ENCODE measurements around the gene KDM1A.
A peak's percentile ranks its signal among the peaks of the same experiment; 100 is the strongest.

The KDM1A gene

GRCh38 chr1:23110391-23110790, 91.1 kb downstream of the KDM1A start:
- DNase-seq (ENCODE audit: low read depth) = no peak

GRCh38 chr1:23111600-23112535, 92.6 kb downstream of the KDM1A start:
- DNase-seq (ENCODE audit: low read depth) = no peak

GRCh38 chr1:23114424-23115079, 95.3 kb downstream of the KDM1A start:
- DNase-seq (ENCODE audit: low read depth) = no peak

GRCh38 chr1:23116216-23116836, 97.1 kb downstream of the KDM1A start:
- no peak for DNase-seq (ENCODE audit: low read depth)

- no peak for DNase-seq (ENCODE audit: low read depth)
These were observed 97.8 kb downstream of the KDM1A start for GRCh38 chr1:23116921-23117699.

- DNase-seq (ENCODE audit: low read depth) = no peak
These were observed 99.1 kb downstream of the KDM1A start for GRCh38 chr1:23118407-23118806.

- DNase-seq (ENCODE audit: low read depth) = peak; percentile 24
These were observed 99.9 kb downstream of the KDM1A start for GRCh38 chr1:23118957-23119792.

- no peak for DNase-seq (ENCODE audit: low read depth)
These were observed 101.1 kb downstream of the KDM1A start for GRCh38 chr1:23120383-23120782.

- no peak for DNase-seq (ENCODE audit: low read depth)
These were observed 102.9 kb downstream of the KDM1A start for GRCh38 chr1:23122023-23122748.

- no peak for DNase-seq (ENCODE audit: low read depth)
These were observed 103.5 kb downstream of the KDM1A start for GRCh38 chr1:23122796-23123195.

- no peak for DNase-seq (ENCODE audit: low read depth)
These were observed 104.3 kb downstream of the KDM1A start for GRCh38 chr1:23123528-23123927.

- no peak for DNase-seq (ENCODE audit: low read depth)
These were observed 105.2 kb downstream of the KDM1A start for GRCh38 chr1:23124259-23125026.

- DNase-seq (ENCODE audit: low read depth) = no peak
These were observed 106.2 kb downstream of the KDM1A start for GRCh38 chr1:23125489-23125888.

- DNase-seq (ENCODE audit: low read depth) = no peak
These were observed 106.9 kb downstream of the KDM1A start for GRCh38 chr1:23126200-23126599.

GRCh38 chr1:23126801-23127200, 107.5 kb downstream of the KDM1A start:
- DNase-seq (ENCODE audit: low read depth) = no peak

GRCh38 chr1:23129846-23130245, 110.6 kb downstream of the KDM1A start:
- no peak for DNase-seq (ENCODE audit: low read depth)

- DNase-seq (ENCODE audit: low read depth) = no peak
These were observed 112.8 kb downstream of the KDM1A start for GRCh38 chr1:23132033-23132432.

Data from activated T-helper 1 cell treated with Interleukin-2 at 50 U/mL for 16 hours (primary cell).